ENCODE data around the gene CIAO2B. TPM values are rescaled to one million over a fixed set of nuclear protein-coding genes. Genes with fewer than 3 reads are reported as not detected.
"Not testable (repeated sequence)": the region's sequence is repeated elsewhere in the genome, so short reads cannot be mapped to it uniquely, and the experiment has no call there.

The CIAO2B gene
- total RNA-seq, 1 donor from 2014 or later, result 61.3 TPM

DNA sequence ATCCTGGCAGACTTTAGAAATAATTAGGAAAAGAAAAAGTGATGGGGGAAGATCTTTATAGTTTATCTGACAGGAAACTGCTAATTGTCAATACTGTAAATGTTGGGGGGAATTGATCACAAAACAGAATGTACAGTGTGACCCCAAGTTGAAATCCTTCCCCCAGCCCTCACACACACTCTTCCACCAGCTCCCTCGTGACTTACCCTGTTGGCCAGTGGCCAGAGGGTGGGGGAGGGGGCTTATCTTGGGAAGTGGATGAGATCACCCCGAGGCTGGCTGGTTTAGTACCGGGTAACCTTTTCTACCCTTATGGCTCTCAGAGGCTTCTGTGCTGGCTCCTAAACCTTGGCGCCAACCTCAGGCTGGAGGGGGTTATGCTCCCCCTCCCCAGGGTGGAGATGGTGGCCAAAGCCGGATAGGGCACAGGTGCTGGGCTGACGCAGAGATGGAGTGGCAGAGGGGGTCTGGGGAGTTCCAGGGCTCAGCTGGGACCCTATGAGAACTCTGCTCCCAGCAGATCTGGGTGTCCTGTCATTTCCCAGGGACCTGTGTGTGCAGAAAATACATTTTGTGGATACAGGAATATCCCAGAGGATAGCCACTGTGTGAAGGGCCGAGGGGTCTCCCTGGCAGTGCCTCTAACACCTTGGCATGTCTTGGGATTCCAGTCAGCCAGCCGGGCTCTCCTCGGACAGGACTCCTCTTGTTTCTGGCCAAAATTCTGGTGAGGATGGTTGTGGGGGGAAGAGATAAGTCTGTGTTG, 34.1 kb downstream of the CIAO2B start:
- Mint-ChIP-seq H3K4me3 (ENCODE audit: unreplicated experiment) (no peak overlapping the region), H3K4me1 (ENCODE audit: low read depth) (peaks cover 54% of the 10 kb centered on the region), H3K27me3 (ENCODE audit: low read depth) (no peaks in the 10 kb centered on the region), H3K36me3 (ENCODE audit: low read depth) (no peaks in the 10 kb centered on the region), H3K9me3 (ENCODE audit: low read depth) (no peaks in the 10 kb centered on the region), H3K27ac (ENCODE audit: unreplicated experiment) (peak overlapping the region; percentile 57)
- TF ChIP-seq, protein P1, sequence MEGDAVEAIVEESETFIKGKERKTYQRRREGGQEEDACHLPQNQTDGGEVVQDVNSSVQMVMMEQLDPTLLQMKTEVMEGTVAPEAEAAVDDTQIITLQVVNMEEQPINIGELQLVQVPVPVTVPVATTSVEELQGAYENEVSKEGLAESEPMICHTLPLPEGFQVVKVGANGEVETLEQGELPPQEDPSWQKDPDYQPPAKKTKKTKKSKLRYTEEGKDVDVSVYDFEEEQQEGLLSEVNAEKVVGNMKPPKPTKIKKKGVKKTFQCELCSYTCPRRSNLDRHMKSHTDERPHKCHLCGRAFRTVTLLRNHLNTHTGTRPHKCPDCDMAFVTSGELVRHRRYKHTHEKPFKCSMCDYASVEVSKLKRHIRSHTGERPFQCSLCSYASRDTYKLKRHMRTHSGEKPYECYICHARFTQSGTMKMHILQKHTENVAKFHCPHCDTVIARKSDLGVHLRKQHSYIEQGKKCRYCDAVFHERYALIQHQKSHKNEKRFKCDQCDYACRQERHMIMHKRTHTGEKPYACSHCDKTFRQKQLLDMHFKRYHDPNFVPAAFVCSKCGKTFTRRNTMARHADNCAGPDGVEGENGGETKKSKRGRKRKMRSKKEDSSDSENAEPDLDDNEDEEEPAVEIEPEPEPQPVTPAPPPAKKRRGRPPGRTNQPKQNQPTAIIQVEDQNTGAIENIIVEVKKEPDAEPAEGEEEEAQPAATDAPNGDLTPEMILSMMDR (IDR thresholded peaks at IDR 0.05), result no peak
- DNase-seq (ENCODE audit: low spot score), result peak; percentile 61

DNA sequence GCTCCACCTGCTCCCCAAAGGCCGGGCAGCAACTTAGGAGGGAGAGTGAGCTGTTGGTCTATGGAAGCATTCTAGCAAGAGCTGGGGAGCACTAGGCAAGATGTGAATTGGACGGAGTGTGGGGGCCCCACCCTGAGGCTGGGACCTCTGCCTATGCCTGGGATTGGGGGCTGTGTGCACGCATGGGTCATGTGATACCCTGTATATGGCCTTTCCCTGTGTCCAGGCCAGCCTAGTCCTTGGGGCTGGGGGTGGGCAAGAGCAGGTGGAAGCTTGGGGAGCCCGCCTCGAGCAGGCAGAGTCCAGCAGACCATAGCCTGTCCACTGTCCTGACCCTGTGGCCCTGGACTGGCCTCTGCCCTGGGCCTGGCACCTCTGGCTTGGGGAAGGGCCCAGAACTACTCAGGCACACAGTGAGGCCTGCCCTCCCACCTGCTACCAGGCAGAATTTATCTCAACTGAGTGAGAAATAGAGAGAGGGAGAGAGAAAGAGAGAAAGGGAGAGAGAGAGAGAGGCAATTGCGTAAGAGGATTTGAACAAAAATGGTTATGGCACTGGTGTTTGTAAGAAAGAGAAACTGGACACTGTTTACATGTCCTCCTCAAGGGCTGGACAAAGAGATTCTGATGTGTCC, 34.8 kb downstream of the CIAO2B start:
- peak; percentile 66 for DNase-seq (ENCODE audit: low spot score)
- H3K4me1 Mint-ChIP-seq (ENCODE audit: low read depth), result peaks cover 47% of the 10 kb centered on the region
- TF ChIP-seq, protein P1 (IDR thresholded peaks at IDR 0.05), result no peak
- peak overlapping the region; percentile 57 for H3K27ac Mint-ChIP-seq (ENCODE audit: unreplicated experiment)
- H3K27me3 Mint-ChIP-seq (ENCODE audit: low read depth), result no peaks in the 10 kb centered on the region
- no peaks in the 10 kb centered on the region for H3K36me3 Mint-ChIP-seq (ENCODE audit: low read depth)
- H3K4me3 Mint-ChIP-seq (ENCODE audit: unreplicated experiment), result no peak overlapping the region
- no peaks in the 10 kb centered on the region for H3K9me3 Mint-ChIP-seq (ENCODE audit: low read depth)

DNA sequence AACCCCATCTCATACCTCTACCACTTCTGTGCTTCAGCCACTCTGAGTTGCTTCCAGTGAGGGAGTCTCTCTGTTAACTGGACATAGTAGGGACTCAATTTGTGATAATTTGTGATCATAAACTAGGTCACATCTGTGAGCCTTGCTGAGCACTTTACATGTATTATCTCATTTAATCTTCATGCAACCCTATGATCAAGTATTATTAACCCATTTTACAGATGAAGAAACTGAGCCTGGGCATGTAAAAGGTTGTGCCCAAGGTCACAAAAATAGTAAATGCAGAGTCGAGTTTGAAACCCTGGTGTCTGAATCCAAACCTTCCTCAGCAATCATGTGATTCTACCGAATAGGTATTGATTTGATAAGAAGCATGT, 35.3 kb downstream of the CIAO2B start:
- TF ChIP-seq, protein P1 (IDR thresholded peaks at IDR 0.05), result no peak
- DNase-seq (ENCODE audit: low spot score), result no peak
- Mint-ChIP-seq H3K36me3 (ENCODE audit: low read depth) (no peaks in the 10 kb centered on the region), H3K27ac (ENCODE audit: unreplicated experiment) (no peak overlapping the region), H3K27me3 (ENCODE audit: low read depth) (no peaks in the 10 kb centered on the region), H3K9me3 (ENCODE audit: low read depth) (no peaks in the 10 kb centered on the region), H3K4me1 (ENCODE audit: low read depth) (peaks cover 43% of the 10 kb centered on the region), H3K4me3 (ENCODE audit: unreplicated experiment) (no peak overlapping the region)

DNA sequence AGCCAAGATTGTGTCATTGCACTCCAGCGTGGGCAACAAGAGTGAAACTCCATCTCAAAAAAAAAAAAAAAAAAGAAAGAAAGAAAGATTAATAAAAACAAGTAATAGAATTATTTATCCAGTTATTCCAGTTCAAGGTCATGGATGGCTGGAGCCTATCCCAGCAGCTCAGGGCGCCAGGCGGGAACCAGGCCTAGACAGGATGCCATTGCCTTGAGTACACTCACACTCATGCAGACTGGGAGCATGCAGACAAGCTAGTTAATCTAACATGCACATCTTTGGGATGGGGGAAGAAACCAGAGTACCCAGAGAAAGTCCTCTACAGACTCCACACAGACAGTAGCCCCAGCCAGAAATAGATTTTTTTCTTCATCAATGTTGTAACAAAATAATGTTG, 36.0 kb downstream of the CIAO2B start:
- no peak for DNase-seq (ENCODE audit: low spot score)
- H3K27ac Mint-ChIP-seq (ENCODE audit: unreplicated experiment), result peak overlapping the region; percentile 19

DNA sequence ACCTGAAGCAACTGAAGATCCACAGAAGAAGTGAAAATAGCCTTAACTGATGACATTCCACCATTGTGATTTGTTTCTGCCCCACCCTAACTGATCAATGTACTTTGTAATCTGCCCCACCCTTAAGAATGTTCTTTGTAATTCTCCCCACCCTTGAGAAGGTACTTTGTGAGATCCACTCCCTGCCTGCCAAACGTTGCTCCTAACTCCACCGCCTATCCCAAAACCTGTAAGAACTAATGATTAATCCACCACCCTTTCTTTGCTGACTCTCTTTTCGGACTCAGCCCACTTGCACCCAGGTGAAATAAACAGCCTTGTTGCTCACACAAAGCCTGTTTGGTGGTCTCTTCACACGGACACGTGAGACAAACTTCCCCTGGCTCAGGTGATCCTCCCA, 37.5 kb downstream of the CIAO2B start:
- not testable (repeated sequence) for H3K9me3 Mint-ChIP-seq (ENCODE audit: low read depth); DNase-seq (ENCODE audit: low spot score); H3K4me3 Mint-ChIP-seq (ENCODE audit: unreplicated experiment); H3K27ac Mint-ChIP-seq (ENCODE audit: unreplicated experiment); H3K27me3 Mint-ChIP-seq (ENCODE audit: low read depth); H3K36me3 Mint-ChIP-seq (ENCODE audit: low read depth)
- peaks cover 33% of the 10 kb centered on the region for H3K4me1 Mint-ChIP-seq (ENCODE audit: low read depth)

More for the DNA sequence above, 36.0 kb downstream of the CIAO2B start:
- no peaks in the 10 kb centered on the region for H3K9me3 Mint-ChIP-seq (ENCODE audit: low read depth)
- peaks cover 36% of the 10 kb centered on the region for H3K4me1 Mint-ChIP-seq (ENCODE audit: low read depth)
- no peak overlapping the region for H3K4me3 Mint-ChIP-seq (ENCODE audit: unreplicated experiment)
- TF ChIP-seq, protein P1 (IDR thresholded peaks at IDR 0.05), result no peak
- no peaks in the 10 kb centered on the region for H3K36me3 Mint-ChIP-seq (ENCODE audit: low read depth)
- no peaks in the 10 kb centered on the region for H3K27me3 Mint-ChIP-seq (ENCODE audit: low read depth)

All from chondrocyte (in vitro differentiated cells).